Stimulated activated CD8-positive, alpha-beta memory T cell treated with anti-CD3 and anti-CD28 coated beads, Interleukin-4, amount 100 ng/mL, for 1 hour (primary cell): ENCODE data around the gene GRB2.
"Not testable (repeated sequence)": the region's sequence is repeated elsewhere in the genome, so short reads cannot be mapped to it uniquely, and the experiment has no call there.

Experiments
- DNase-seq, 2 donors: peaks; one replicate each; pipeline ENCODE4 v3.0.0-alpha.2; 2020; ENCODE audit warnings: low read depth in 2 of 2, low spot score in 1 of 2

GRB2 gene

GRCh38 chr17:75288770-75289114 is 116.7 kb downstream of the GRB2 start:
- DNase-seq: peak in 1 of 2 donors; percentile 9

DNA sequence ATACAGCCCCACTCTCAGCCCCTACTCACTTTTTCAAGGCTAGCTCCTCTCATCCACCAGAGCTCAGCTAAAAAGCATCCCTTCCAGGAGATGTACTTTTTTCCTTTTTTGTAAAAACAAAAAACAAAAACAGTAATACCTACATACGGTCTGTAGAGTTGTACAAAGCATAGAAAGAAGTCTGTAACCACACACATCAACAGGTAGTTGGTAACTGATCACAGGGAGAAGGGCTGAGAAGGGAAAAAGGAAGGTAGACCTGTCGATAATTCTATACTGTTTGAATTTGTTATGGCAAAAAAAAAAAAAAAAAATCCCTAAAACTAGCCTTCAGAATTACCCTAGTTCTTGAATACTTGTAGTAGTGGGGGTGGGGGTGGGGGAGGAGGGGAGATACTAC is 117.1 kb downstream of the GRB2 start:
- DNase-seq: no peak

GRCh38 chr17:75287221-75287620 is 118.3 kb downstream of the GRB2 start:
- DNase-seq: no peak

DNA sequence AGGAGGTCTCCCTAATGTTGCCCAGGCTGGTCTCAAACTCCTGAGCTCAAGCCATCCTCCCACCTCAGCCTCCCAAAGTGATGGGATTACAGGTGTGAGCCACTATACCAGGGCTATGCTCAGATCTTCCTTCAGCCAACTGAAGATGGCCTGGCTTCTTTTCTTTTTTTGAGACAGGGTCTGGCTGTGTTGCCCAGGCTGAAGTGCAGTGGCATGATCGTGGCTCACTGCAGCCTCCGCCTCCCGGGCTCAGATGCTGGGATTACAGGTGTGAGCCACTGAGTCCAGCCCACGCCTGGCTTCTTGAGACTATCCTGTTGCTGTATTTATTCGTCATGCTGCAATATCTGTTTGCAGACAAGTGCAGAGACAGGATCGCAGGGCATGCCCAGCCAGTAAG is 120.4 kb downstream of the GRB2 start:
- DNase-seq: no peak

DNA sequence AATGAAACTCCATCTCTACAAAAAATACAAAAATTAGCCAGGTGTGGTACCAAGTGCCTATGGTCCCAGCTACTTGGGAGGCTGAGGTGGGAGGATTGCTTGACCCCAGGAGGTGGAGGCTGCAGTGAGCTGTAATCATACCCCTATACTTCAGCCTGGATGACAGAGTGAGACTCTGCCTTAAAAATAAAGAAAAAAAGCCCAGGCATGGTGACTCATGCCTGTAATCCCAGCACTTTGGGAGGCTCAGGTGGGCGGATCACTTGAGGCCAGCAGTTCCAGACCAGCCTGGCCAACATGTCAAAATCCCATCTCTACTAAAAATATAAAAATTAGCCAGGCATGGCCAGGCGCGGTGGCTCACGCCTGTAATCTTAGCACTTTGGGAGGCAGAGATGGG is 125.3 kb downstream of the GRB2 start:
- not testable (repeated sequence) for DNase-seq

DNA sequence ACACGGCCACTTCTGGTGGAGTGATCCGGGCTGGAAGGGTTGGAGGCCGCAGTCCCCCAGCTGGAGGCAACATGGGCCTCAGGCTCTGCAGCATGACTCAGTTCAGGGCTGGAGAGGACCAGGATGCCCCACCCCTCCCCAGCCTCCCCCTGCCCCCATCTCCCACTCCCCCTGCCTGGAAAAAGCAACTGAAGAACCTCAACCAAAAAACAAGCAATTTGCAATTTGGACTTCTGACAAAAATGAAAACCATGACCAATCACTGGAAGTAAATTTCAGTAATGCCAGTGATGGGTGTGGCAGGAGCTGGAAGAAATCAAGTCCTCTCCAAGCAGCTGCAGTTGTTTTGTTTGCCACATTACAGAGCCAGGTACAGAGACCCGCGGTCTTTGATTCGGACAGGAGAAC is 127.8 kb downstream of the GRB2 start:
- no peak for DNase-seq

GRCh38 chr17:75273977-75274708 is 131.3 kb downstream of the GRB2 start:
- no peak for DNase-seq

DNA sequence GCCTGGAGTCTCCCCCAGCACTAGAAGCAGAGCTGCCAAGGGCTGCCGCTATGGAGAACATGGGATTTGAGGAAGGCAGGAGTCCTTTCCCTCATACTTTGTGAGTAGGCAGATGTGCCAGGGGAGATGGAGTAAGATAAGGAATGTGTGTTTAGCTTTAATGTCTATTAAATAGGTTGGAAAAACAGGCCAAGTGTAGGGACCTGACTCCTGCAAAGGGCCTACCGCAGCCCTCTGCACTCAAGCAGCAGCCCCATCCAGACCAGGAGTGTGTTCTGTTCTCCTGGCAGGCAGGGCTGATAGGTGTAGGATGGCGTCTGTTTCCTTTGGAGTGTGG is 132.7 kb downstream of the GRB2 start:
- no peak for DNase-seq

DNA sequence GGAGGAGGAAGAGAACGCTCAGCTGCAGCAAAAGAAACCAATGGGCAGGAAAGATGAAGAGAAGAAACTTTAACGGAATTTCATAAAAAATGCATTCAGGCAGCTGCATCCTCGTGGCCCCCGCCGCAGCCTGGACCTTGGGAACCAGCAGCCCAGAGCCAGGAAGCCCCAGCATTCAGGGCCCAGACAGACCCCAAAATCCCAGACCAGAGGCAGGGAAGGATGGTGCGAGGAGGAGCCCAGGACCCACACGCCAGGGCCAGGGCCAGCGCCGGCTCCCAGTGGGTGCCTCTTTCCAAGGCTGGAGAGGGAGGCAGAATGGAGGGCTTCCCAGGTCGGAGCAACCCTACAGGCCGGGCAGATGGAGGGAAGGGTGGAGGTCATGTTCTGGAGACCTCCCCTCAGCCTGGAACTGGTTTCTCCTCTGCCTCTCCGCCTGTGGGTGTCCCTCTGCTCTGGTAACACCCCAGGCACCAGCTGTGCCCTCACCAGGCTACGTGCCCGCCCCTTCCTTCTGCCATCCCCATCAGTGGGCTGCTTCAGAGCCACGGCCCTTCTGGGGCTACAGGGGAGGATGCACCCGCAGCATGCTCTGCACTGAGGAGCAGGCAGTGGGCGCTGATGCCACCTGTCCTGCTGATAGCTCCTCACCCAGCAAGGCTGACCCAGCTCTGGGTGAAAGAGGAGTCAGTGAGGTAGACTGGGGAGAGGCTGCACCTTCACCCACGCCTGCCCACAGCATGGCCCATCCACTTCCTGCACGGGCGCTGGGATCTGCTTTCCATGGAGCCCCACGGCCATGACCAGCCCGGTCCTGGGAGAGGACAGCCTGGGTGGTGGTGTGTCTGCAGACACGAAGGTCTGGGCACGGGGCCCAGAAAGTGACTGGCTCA is 133.3 kb downstream of the GRB2 start:
- no peak for DNase-seq

DNA sequence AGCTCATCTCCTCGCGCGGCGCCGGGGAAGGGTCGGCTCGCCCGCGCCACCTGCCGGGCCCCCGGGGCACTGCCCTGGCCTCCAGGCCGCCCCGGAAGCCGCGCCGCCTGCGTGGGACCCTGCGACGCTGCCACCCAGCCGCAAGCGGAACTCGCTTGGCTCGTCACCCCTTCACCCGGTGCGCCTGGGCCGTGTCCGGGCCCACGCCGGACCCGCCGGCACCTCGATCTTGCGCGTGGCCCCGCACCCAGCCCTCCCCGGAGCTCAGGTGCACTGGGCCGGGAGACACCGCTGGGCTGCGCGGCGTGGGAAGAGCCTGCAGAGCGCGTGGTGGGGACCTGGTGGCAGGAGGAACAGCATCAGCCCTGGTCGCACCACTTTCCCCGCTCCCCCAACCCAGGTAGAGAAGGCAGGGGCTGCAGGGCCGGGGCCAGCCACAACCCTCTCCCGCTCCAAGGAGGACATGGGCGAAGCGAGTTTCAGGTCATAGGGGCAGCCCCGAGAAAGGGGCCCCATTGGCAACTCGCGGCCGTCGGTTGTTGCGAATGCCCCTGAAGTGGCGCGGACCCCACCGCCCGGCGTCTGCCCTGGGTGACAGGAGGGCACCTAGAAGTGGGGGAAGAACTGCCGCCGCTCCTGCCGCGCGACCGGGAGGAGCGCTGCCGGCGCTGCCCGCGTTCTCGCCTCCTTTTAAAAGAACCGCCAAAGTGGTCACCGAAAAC is 134.1 kb downstream of the GRB2 start:
- DNase-seq: peak; percentile 61 to 74

- no peak for DNase-seq
Measured at GRCh38 chr17:75270966-75271232, 134.6 kb downstream of the GRB2 start, which contains the start of gene MIF4GD. Gene MIF4GD (minus strand): TSS chr17:75271231. CDS start chr17:75270195, 1,036 bp downstream.

DNA sequence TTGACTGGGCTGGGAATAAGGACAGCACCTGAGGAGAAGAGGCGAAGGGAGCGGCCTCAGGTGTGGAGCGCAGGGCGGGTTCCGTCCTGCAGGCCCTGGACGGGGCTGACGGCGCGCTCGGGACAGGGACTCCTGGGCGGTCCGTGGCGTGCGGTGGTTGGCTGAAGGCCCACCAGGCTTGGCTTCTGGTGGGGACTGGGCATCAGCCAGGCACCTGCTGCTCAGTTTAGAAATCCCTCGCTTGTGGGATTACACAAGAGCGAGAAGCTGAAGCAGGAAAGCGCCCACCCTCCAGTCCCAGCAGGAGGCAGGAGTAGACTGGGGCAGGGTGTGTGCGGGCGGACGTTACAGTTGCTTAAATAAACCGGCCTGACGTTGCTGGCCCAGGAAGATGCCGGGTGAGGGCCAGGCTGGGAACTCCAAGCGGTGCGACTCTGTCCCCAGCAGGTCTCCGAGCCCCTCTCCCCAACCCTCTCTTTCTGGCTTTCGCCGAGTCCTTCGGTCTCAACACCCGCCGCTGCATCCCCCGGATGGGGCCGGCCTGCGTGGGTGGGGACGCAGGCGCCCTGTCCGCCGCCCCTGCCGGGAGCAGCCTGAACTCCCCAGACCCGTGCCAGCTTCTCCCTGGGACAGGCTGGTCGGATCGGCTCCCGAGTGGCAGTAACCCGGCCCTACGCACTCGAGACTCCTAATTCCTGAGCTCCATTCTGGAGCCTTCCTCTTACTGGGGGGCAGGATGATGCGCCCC is 135.1 kb downstream of the GRB2 start:
- DNase-seq: peak in 1 of 2 donors; percentile 7

- no peak for DNase-seq
Measured at GRCh38 chr17:75269844-75270217, 135.6 kb downstream of the GRB2 start.
